A549 treated with AZD9567 at 1 μM for 4 hours (cell line): ENCODE data around the gene SPINK7. TPM values are rescaled to one million over a fixed set of nuclear protein-coding genes. Genes with fewer than 3 reads are reported as not detected.

Source experiments
- total RNA-seq: library from RNA; stranded (reverse); fragments of 200-300 nt; extraction: Qiagen RNA extraction; gene quantifications from 5 replicates; pipeline ENCODE4 v1.2.3, GENCODE V29; 2022; ENCODE audit not compliant: insufficient read depth

SPINK7 gene
- total RNA-seq, result not detected in 5 replicates

GRCh38 chr5:148312153-148312552, at the start of gene SPINK7:
Gene SPINK7 (plus strand): TSS chr5:148312423. CDS start chr5:148312484, 61 bp downstream.

DNA sequence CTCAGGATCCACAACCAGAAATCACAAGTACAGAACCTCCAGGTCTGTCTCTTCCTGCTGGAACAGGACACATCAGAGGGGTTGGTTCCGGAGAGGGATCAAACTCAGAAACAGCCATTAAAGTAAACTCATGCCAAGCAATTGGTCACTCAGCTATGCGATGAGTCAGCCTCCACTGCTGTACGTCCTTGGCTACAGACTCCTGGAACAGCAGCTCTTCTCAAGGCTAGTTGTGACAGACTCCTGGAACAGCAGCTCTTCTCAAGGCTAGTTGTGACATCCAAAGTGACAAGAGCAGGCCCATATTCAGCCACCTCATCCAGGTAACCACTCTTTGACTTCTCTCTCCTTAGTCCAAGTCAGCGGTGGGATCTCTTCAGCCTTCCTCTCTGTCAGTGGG, 43.7 kb upstream of the SPINK7 start, which contains the start of gene SPINK13:
TSS of gene SPINK13 (plus strand) at position 229 of the 400 bp plus-strand sequence. CDS start 1,279 bp downstream, outside the sequence.

GRCh38 chr5:148335259-148335658, 23.0 kb downstream of the SPINK7 start, which contains the start of gene SPINK9:
Gene SPINK9 (plus strand): TSS chr5:148335559. CDS start chr5:148335614, 55 bp downstream.

Other genes with a start within 250 kb of the SPINK7 start
- gene SPINK5, start 248.4 kb upstream of the SPINK7 start, total RNA-seq, result not detected in 5 replicates
- gene SPINK14, start 143.9 kb upstream of the SPINK7 start, total RNA-seq, result not detected in 5 replicates
- gene SPINK6, start 109.4 kb upstream of the SPINK7 start, total RNA-seq, result 0.39 to 0.57 TPM (median 0.51 TPM) in 4 of 5 replicates, not detected in the other
- not detected in 5 replicates for gene MARCOL, start 73.9 kb upstream of the SPINK7 start, total RNA-seq
- 0.20 TPM in 1 of 5 replicates, not detected in the others for gene SPINK13, start 43.6 kb upstream of the SPINK7 start, total RNA-seq
- gene SPINK9, start 23.1 kb downstream of the SPINK7 start, total RNA-seq, result not detected in 5 replicates
- gene FBXO38, start 71.5 kb downstream of the SPINK7 start, total RNA-seq, result 17.0 to 54.4 TPM (median 18.7 TPM) in 5 replicates